Type B pancreatic cell (in vitro differentiated cells): ENCODE measurements around the gene PTEN. TPM values are rescaled to one million over a fixed set of nuclear protein-coding genes. Genes with fewer than 3 reads are reported as not detected.

Source experiments
- DNase-seq: peaks from one replicate; pipeline ENCODE4 v3.0.0; 2021; ENCODE audit warnings: mixed read lengths; ENCODE audit not compliant: unreplicated experiment; ENCODE audit errors: extremely low spot score
- H3K27ac Mint-ChIP-seq: 2 replicates; pipeline ENCODE4 v1.8.0; 2021; ENCODE audit warnings: mild to moderate bottlenecking, mixed read lengths
- H3K27me3 Mint-ChIP-seq: 2 replicates; pipeline ENCODE4 v1.8.0; 2021; ENCODE audit warnings: mixed read lengths
- H3K36me3 Mint-ChIP-seq: 2 replicates; pipeline ENCODE4 v1.8.0; 2021; ENCODE audit warnings: mixed read lengths
- H3K4me1 Mint-ChIP-seq: one replicate; pipeline ENCODE4 v1.8.0; 2021; ENCODE audit warnings: mixed read lengths; ENCODE audit not compliant: unreplicated experiment
- H3K4me3 Mint-ChIP-seq: 2 replicates; pipeline ENCODE4 v1.8.0; 2021; ENCODE audit warnings: mild to moderate bottlenecking, mixed read lengths
- H3K9me3 Mint-ChIP-seq: 2 replicates; pipeline ENCODE4 v1.8.0; 2021; ENCODE audit warnings: mixed read lengths
- total RNA-seq: library from RNA; stranded (reverse); gene quantifications from 2 replicates; pipeline ENCODE4 v1.2.1, GENCODE V29; 2021; ENCODE audit warnings: low replicate concordance
- TF ChIP-seq, protein P1 (sequence below): fragments of 200-600 bp; sonication (generic); conservative IDR thresholded peaks from 2 replicates; pipeline ENCODE4 v1.5.0; 2021; ENCODE audit warnings: antibody characterized with exemption, mild to moderate bottlenecking

PTEN gene
- total RNA-seq, 1 donor from 2014 or later, result 93.1 TPM

DNA sequence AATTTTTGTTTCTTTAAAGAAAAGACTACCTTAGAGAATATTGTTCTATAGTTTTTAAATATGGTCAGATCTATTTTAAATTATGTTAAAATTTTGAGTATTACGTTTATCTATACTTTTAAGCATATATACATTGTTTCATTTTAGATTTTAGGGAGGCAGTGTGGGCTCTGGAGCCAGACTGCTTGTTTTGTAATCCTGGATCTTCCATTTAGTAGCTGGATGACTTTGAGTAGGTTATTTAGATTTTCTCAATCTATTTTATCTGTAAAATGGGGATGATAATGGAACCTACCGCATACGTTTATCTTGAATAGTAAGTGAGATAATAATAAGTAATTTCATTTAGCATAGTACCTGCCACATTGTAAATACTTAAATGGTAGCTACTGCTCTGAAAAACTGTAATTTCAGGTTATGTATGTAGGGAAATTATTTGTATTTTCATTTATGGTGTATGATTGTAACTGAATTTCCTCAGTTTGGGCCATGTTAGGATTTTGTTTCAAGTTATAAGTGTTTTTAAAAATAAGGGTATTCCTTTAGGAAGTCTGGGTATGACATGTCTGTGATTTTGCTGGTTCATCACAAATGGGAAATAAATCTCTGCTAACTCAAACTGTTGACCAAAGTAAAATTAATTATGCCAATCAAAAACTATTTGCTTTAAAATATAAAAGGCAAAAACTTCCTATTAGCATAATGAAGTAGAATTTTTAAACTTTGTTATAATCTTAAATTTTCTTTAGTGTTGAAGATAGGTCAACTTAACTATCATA lies 6.5 kb downstream of the PTEN start:
- Mint-ChIP-seq H3K27me3 (no peaks in the 10 kb centered on the region), H3K4me3 (no peak overlapping the region)

DNA sequence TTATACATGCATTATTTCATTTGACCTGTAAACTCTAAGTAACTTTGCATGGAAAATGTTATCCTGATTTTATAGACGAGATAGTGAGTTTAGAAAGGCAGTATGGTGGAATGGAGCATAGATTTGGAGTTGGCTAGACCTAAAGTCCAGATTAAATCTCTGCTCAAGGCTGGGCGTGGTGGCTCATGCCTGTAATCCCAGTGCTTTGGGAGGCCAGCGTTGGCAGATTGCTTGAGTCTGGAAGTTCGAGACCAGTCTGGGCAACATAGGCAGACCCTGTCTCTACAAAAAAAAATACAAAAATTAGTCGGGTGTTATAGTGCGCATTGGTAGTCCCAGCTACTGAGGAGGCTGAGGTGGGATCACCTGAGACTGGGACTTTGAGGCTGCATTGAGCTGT lies 9.4 kb downstream of the PTEN start:
- H3K27ac Mint-ChIP-seq, result no peak overlapping the region
- peaks cover 35% of the 10 kb centered on the region for H3K4me1 Mint-ChIP-seq
- TF ChIP-seq, protein P1, sequence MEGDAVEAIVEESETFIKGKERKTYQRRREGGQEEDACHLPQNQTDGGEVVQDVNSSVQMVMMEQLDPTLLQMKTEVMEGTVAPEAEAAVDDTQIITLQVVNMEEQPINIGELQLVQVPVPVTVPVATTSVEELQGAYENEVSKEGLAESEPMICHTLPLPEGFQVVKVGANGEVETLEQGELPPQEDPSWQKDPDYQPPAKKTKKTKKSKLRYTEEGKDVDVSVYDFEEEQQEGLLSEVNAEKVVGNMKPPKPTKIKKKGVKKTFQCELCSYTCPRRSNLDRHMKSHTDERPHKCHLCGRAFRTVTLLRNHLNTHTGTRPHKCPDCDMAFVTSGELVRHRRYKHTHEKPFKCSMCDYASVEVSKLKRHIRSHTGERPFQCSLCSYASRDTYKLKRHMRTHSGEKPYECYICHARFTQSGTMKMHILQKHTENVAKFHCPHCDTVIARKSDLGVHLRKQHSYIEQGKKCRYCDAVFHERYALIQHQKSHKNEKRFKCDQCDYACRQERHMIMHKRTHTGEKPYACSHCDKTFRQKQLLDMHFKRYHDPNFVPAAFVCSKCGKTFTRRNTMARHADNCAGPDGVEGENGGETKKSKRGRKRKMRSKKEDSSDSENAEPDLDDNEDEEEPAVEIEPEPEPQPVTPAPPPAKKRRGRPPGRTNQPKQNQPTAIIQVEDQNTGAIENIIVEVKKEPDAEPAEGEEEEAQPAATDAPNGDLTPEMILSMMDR, result no peak
- no peak for DNase-seq
- no peaks in the 10 kb centered on the region for H3K27me3 Mint-ChIP-seq
- H3K4me3 Mint-ChIP-seq, result no peak overlapping the region
- H3K9me3 Mint-ChIP-seq, result no peaks in the 10 kb centered on the region
- peaks cover 16% of the 10 kb centered on the region for H3K36me3 Mint-ChIP-seq

More for the DNA sequence above, 6.5 kb downstream of the PTEN start:
- Mint-ChIP-seq H3K27ac (no peak overlapping the region), H3K4me1 (peaks cover 31% of the 10 kb centered on the region), H3K9me3 (no peaks in the 10 kb centered on the region), H3K36me3 (peaks cover 20% of the 10 kb centered on the region)
- DNase-seq, result no peak
- TF ChIP-seq, protein P1, result no peak

DNA sequence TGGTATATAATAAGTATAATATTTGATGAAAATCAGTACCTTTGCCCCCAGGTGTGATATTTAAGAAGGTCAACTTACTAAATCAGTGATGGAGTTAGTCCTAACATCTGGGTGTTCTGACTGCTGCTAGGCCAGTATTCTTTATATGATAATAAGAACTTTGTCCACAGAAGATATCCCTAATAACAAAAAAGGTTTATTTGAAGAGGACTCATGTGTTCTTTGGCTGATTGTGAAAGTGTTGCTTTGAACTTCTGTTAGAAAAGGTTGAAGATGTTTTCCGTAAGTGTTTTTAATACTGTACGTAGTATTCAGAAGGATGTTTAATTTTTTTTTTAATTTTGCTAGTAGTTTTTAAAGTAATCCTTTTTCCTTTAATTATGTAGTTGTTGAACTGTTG lies 10.2 kb downstream of the PTEN start:
- Mint-ChIP-seq H3K4me1 (peaks cover 30% of the 10 kb centered on the region), H3K27me3 (no peaks in the 10 kb centered on the region), H3K36me3 (peaks cover 13% of the 10 kb centered on the region), H3K9me3 (no peaks in the 10 kb centered on the region), H3K4me3 (no peak overlapping the region), H3K27ac (no peak overlapping the region)
- TF ChIP-seq, protein P1, result no peak
- no peak for DNase-seq

GRCh38 chr10:87875929-87876571 lies 12.6 kb downstream of the PTEN start:
- Mint-ChIP-seq H3K9me3 (peaks cover 6% of the 10 kb centered on the region), H3K36me3 (peaks cover 21% of the 10 kb centered on the region), H3K4me3 (no peak overlapping the region), H3K27me3 (no peaks in the 10 kb centered on the region), H3K4me1 (peaks cover 18% of the 10 kb centered on the region), H3K27ac (no peak overlapping the region)
- no peak for DNase-seq
- TF ChIP-seq, protein P1, result no peak

DNA sequence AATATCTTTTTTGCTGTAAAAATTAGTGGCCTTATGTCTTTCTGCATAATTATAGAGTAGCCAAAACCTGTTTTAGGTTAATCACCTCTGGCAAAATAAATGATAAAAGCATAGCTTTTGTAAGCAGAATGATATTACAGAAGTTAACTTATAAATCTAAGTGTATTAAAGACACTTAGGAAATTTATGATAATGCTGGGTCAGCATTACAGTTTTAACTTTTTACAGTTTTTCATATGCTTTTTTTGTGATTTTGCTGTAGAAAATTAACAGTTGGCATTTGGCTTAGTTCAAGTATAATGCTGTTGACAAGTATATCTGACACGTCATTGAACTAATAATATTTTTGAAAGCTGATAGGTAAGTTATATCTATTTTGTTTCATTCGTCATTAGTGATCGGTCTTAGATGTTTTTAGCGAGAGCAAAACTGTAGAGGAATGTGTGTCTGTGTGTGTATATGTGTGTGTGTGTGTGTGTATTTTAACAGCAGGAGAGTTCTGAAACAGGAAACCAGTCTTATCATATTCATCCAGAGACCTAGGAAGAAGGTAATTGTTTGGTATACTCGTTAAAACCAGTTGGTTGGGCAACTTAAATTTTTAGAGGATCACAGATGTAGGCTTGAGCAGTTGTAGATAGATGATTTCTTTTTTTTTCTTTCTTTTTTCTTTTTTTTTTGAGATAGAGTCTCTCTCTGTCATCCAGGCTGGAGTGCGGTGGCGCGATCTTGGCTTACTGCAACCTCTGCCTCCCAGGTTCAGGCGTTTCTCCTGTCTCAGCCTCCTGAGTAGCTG lies 15.4 kb downstream of the PTEN start:
- no peak overlapping the region for H3K27ac Mint-ChIP-seq
- no peak overlapping the region for H3K4me3 Mint-ChIP-seq
- TF ChIP-seq, protein P1, result no peak
- H3K9me3 Mint-ChIP-seq, result peaks cover 7% of the 10 kb centered on the region
- peaks cover 8% of the 10 kb centered on the region for H3K4me1 Mint-ChIP-seq
- DNase-seq, result no peak
- H3K36me3 Mint-ChIP-seq, result peaks cover 39% of the 10 kb centered on the region
- H3K27me3 Mint-ChIP-seq, result no peaks in the 10 kb centered on the region
